Endothelial cell (in vitro differentiated cells): ENCODE results near the gene FOXL1. TPM values are rescaled to one million over a fixed set of nuclear protein-coding genes. Genes with fewer than 3 reads are reported as not detected.

Experiments
- DNase-seq: peaks from one replicate; pipeline ENCODE4 v3.0.0; 2021; ENCODE audit warnings: low spot score
- H3K27ac Mint-ChIP-seq: one replicate; pipeline ENCODE4 v1.8.0; 2021; ENCODE audit warnings: mixed read lengths, inconsistent platforms; ENCODE audit not compliant: unreplicated experiment
- H3K27me3 Mint-ChIP-seq: one replicate; pipeline ENCODE4 v1.8.0; 2021; ENCODE audit warnings: mild to moderate bottlenecking, moderate library complexity, mixed read lengths, inconsistent platforms; ENCODE audit not compliant: unreplicated experiment
- H3K36me3 Mint-ChIP-seq: one replicate; pipeline ENCODE4 v1.8.0; 2021; ENCODE audit warnings: mild to moderate bottlenecking, low read depth, mixed read lengths, inconsistent platforms; ENCODE audit not compliant: unreplicated experiment
- H3K4me1 Mint-ChIP-seq: one replicate; pipeline ENCODE4 v1.8.0; 2021; ENCODE audit warnings: mild to moderate bottlenecking, mixed read lengths, inconsistent platforms; ENCODE audit not compliant: unreplicated experiment
- H3K4me3 Mint-ChIP-seq: one replicate; pipeline ENCODE4 v1.8.0; 2021; ENCODE audit warnings: mild to moderate bottlenecking, mixed read lengths, inconsistent platforms; ENCODE audit not compliant: unreplicated experiment
- H3K9me3 Mint-ChIP-seq: one replicate; pipeline ENCODE4 v1.8.0; 2021; ENCODE audit warnings: mixed read lengths, inconsistent platforms; ENCODE audit not compliant: unreplicated experiment
- total RNA-seq: library from RNA; stranded (reverse); fragmentation: NEBNext Ultra II Directional; extraction: Animal tissue kit (Norgen Biotek cat#: 25700); gene quantifications from one replicate; pipeline ENCODE4 v1.2.1, GENCODE V29; 2021; ENCODE audit not compliant: unreplicated experiment
- TF ChIP-seq, protein P1 (sequence below): fragments of 200-600 bp; sonication (generic); IDR thresholded peaks from one replicate; pipeline ENCODE4 v1.5.0; 2021; ENCODE audit warnings: antibody characterized with exemption; ENCODE audit not compliant: unreplicated experiment

The FOXL1 gene
- total RNA-seq, 1 donor from 2014 or later: 3.4 TPM

DNA sequence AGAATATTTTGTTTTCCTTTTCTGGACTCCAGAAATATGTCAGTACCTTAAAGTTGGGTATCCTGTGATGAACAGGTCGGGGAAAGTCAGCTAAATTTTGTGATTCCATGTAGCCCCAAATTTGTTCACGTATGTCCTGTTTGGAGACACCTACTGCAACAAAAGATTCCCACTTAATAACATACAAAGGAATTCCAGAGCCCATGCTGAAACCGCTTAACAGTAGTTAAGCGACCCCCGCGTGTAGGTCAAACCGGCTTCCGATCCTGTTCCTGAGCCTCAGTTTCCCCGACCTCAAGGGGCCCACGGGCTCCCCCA lies 23.8 kb upstream of the FOXL1 start:
- peaks cover 12% of the 10 kb centered on the region for H3K4me1 Mint-ChIP-seq
- H3K36me3 Mint-ChIP-seq: peaks cover 17% of the 10 kb centered on the region
- H3K4me3 Mint-ChIP-seq: peak overlapping the region; percentile 93
- no peak for DNase-seq
- H3K27me3 Mint-ChIP-seq: peaks cover 4% of the 10 kb centered on the region
- no peaks in the 10 kb centered on the region for H3K9me3 Mint-ChIP-seq
- TF ChIP-seq, protein P1, sequence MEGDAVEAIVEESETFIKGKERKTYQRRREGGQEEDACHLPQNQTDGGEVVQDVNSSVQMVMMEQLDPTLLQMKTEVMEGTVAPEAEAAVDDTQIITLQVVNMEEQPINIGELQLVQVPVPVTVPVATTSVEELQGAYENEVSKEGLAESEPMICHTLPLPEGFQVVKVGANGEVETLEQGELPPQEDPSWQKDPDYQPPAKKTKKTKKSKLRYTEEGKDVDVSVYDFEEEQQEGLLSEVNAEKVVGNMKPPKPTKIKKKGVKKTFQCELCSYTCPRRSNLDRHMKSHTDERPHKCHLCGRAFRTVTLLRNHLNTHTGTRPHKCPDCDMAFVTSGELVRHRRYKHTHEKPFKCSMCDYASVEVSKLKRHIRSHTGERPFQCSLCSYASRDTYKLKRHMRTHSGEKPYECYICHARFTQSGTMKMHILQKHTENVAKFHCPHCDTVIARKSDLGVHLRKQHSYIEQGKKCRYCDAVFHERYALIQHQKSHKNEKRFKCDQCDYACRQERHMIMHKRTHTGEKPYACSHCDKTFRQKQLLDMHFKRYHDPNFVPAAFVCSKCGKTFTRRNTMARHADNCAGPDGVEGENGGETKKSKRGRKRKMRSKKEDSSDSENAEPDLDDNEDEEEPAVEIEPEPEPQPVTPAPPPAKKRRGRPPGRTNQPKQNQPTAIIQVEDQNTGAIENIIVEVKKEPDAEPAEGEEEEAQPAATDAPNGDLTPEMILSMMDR: no peak
- peak overlapping the region; percentile 91 for H3K27ac Mint-ChIP-seq

DNA sequence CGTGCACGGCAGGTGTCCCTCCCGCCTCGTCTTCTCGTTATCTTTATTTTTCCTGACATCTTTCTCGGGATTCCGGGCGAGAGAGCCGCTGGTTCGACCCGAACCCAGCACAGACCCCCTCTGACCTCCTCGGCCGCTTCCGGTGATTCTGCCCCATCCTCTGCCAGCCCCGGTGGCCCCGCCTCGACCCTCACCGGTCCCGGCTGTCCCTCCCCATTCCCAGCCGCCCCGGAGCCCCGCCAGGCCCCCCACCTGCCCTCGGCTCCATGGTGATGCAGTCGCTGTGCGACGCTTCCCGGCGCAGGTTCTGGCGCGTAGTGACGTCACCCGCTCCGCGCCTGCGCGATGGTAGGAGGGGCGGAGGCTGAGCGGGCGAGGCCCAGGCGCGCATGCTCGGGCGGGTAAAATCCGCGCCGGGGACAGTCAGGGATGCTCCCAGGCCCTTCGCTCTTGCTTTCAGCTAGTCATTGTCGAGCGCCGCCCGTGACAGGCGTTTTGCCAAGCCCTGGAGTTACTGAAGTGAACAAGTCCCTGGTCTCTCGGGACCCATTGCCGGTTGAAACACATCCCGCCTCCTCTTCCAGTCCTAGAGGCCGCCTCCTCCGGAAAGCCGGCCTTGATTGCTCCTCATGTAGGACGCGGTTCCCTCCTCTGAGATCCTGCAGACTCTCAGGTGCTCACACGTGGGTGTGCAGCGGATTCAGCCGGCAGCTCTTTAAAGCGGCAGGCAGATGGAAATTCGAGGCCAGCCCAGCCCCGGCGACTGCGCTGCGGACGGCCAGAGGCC lies 23.2 kb upstream of the FOXL1 start, which contains the start of gene MTHFSD:
TSS of gene MTHFSD (minus strand) at position 319 of the 787 bp plus-strand sequence. CDS start at position 268, 51 bp downstream.
- peak within 1 kb of the TSS; percentile 93 for H3K4me3 Mint-ChIP-seq
- H3K36me3 Mint-ChIP-seq: peaks cover 17% of the 10 kb centered on the region
- no peaks in the 10 kb centered on the region for H3K9me3 Mint-ChIP-seq
- peaks cover 4% of the 10 kb centered on the region for H3K27me3 Mint-ChIP-seq
- H3K4me1 Mint-ChIP-seq: peaks cover 12% of the 10 kb centered on the region
- TF ChIP-seq, protein P1: no peak
- DNase-seq: peak; percentile 99
- peak within 1 kb of the TSS; percentile 91 for H3K27ac Mint-ChIP-seq

DNA sequence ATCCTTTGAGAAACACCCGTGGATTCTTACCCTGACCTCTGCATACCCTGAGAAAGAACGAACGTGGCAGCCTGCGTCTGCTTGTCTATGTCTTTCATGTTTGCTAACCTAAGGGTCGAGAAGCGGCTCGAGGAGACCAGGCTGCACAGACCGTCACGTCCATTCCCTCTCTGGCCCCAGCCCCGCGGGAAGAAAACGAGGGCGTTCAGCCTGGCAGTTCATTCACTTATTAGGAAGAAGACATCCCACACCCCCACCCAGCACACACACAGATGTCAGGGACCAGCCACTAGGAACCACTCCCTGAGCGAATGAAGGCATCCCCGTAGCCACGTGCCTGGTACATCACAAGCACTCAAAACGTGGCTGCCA lies 22.7 kb upstream of the FOXL1 start:
- no peaks in the 10 kb centered on the region for H3K9me3 Mint-ChIP-seq
- DNase-seq: no peak
- peaks cover 12% of the 10 kb centered on the region for H3K4me1 Mint-ChIP-seq
- TF ChIP-seq, protein P1: no peak
- peak overlapping the region; percentile 93 for H3K4me3 Mint-ChIP-seq
- peaks cover 4% of the 10 kb centered on the region for H3K27me3 Mint-ChIP-seq
- H3K36me3 Mint-ChIP-seq: peaks cover 15% of the 10 kb centered on the region
- peak overlapping the region; percentile 91 for H3K27ac Mint-ChIP-seq

DNA sequence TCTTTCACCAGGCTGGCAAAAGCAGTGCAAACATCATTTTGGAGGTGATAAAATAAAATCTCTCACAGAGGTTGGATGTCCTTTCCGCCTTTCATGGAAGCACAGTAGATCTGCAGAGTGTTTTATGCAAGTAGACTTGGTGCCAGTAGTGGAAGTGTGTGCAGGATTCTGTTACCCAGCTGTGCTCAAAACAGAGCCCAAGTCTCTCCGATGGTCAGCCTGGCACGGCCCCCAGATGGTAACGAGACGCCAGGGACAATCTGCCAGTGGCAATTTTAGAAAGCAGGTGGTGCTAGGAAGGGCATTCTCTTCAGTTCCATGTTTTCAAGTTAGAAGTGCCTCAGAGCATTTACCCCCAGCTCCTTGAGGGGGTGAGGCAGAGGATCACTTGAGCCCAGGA lies 21.8 kb upstream of the FOXL1 start:
- Mint-ChIP-seq H3K4me1 (peaks cover 12% of the 10 kb centered on the region), H3K36me3 (peaks cover 14% of the 10 kb centered on the region), H3K27ac (no peak overlapping the region), H3K27me3 (peaks cover 4% of the 10 kb centered on the region), H3K9me3 (no peaks in the 10 kb centered on the region), H3K4me3 (no peak overlapping the region)
- DNase-seq: no peak
- TF ChIP-seq, protein P1: no peak

DNA sequence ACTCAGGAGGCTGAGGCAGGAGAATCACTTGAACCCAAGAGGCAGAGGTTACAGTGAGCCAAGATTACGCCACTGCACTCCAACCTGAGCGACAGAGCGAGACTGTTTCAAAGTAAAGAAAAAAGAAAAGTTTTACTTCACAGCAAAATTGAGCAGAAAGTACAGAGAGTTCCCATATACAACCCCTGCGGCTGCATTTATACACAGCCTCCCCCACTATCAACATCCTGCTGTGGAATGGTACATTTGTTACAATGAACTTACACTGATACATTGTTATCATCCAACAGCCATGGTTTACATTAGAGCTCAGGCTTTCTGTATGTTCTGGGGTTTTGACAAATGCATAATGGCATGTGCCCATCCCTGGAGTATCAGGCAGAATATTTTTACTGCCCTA lies 20.8 kb upstream of the FOXL1 start:
- no peaks in the 10 kb centered on the region for H3K9me3 Mint-ChIP-seq
- H3K27ac Mint-ChIP-seq: no peak overlapping the region
- TF ChIP-seq, protein P1: no peak
- no peak overlapping the region for H3K4me3 Mint-ChIP-seq
- DNase-seq: no peak
- peaks cover 9% of the 10 kb centered on the region for H3K36me3 Mint-ChIP-seq
- peaks cover 4% of the 10 kb centered on the region for H3K27me3 Mint-ChIP-seq
- peaks cover 12% of the 10 kb centered on the region for H3K4me1 Mint-ChIP-seq
